Mammary epithelial cell (primary cell): ENCODE data around the gene UNC93B1.

ENCODE experiments used
- EZH2 ChIP-seq: IDR thresholded peaks from 2 replicates; pipeline ENCODE4 v1.6.1; 2012; ENCODE audit warnings: low read length, inconsistent platforms, borderline replicate concordance
- TF ChIP-seq, protein P1 (sequence below), 2 donors: IDR thresholded peaks in 1 of 2; conservative IDR thresholded peaks in 1 of 2; 2 replicates each; pipeline ENCODE4 v1.5.1; 2011 to 2012; ENCODE audit warnings: inconsistent platforms in 2 of 2, low read length in 2 of 2, mild to moderate bottlenecking in 2 of 2, control low read depth in 1 of 2, low read depth in 1 of 2; ENCODE audit not compliant: insufficient read depth in 1 of 2; ENCODE audit errors: extremely low read depth in 1 of 2

DNA sequence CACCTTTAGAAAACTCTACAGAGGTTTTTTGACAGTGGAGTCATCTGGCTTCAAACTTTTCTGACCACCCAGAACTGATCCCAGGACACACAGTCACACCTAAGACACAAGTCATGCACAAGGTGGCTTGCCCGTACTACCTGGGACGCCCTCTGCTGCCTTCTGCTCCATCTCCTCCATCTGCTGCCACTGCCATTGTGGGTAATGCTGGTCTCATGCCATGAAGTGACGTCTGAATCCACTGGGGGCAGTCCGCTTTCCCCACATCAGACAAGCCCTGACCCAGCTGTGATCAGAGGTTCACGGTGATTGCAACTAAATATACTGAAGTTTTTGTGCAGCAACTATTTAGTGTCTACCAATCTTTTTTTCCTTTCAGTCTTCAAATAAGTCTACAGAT is 21.1 kb upstream of the UNC93B1 start:
- TF ChIP-seq, protein P1, sequence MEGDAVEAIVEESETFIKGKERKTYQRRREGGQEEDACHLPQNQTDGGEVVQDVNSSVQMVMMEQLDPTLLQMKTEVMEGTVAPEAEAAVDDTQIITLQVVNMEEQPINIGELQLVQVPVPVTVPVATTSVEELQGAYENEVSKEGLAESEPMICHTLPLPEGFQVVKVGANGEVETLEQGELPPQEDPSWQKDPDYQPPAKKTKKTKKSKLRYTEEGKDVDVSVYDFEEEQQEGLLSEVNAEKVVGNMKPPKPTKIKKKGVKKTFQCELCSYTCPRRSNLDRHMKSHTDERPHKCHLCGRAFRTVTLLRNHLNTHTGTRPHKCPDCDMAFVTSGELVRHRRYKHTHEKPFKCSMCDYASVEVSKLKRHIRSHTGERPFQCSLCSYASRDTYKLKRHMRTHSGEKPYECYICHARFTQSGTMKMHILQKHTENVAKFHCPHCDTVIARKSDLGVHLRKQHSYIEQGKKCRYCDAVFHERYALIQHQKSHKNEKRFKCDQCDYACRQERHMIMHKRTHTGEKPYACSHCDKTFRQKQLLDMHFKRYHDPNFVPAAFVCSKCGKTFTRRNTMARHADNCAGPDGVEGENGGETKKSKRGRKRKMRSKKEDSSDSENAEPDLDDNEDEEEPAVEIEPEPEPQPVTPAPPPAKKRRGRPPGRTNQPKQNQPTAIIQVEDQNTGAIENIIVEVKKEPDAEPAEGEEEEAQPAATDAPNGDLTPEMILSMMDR (conservative IDR thresholded peaks at IDR 0.05 in 1 of 2, IDR thresholded peaks at IDR 0.05 in 1 of 2; ENCODE audit: extremely low read depth in 1 of 2, insufficient read depth in 1 of 2, low read depth in 1 of 2, low read length in 2 of 2): no peak
- TF ChIP-seq EZH2: no peak
